NCI-H1417 (cell line): ENCODE data around the gene MAGI2.
A peak's percentile ranks its signal among the peaks of the same experiment; 100 is the strongest.

Experiments used
- DNase-seq, 3 experiments: peaks; one replicate each; lab custom pipeline; 2025; lab: John Stamatoyannopoulos, UW

Gene MAGI2

GRCh38 chr7:77995717-77996116 is 1457.8 kb downstream of the MAGI2 start:
- DNase-seq = no peak

- DNase-seq = peak in 1 of 3 experiments; percentile 83
Measured at GRCh38 chr7:77993838-77994237, 1459.6 kb downstream of the MAGI2 start.

GRCh38 chr7:77991656-77992055 is 1461.8 kb downstream of the MAGI2 start:
- no peak for DNase-seq

GRCh38 chr7:77989981-77990566 is 1463.4 kb downstream of the MAGI2 start:
- DNase-seq = peak in 1 of 3 experiments; percentile 9

- no peak for DNase-seq
Measured at GRCh38 chr7:77985974-77986339, 1467.5 kb downstream of the MAGI2 start.

DNA sequence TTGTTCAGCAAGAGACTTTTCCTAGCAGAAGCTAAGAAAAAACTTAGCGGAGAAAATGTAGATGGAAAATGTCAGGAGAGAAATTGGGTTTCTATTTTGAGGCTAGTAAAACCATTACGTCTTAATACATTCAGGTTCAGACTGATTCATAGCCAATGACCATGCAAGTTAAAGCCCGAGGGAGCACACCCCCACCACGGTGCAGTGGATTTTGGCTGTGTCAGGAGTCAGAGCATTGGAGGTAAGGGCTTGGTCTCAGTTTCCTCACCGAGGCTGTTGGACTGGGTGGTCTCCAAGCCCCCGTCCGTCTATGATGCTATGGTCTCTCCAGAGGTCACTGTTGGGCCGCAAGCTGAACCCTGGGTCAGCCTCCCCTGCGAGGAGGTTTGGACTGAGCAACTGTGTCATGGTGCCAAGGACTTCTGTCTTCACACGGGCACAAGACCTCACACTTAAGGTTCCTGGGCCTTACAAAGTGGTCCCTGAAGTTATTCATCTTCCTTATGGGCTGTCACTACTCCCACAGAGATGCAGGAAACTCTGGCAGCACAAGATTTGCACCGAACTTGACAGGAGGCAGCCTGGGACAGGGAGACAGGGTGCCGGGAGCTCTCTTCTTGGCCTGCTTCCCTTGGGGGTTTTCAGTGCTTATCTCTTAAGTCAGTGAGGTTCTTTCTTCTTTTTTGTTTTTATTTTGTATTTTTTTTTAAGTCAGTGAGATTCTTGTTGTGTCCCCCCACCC is 1468.1 kb downstream of the MAGI2 start:
- DNase-seq = no peak

DNA sequence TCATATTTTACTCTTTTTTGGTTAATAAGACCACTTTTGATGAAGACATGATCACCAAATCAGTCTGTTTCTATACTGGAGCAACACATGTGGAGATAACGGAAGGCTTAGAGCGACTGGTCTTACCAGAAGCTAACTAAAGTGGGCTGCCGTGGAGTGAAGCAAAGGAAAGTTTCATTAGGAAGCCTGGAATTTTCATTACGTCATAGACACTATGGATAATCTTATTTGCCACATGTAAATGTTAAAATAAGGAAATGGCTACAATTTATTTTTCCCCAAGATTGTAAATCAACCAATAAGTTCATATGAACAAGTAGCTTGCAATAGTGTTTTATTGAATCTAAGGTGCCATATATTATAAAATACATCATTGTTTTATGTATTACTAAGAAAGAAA is 1469.5 kb downstream of the MAGI2 start:
- no peak for DNase-seq

- DNase-seq = no peak
Measured at GRCh38 chr7:77982926-77983550, 1470.4 kb downstream of the MAGI2 start.

GRCh38 chr7:77980087-77980713 is 1473.3 kb downstream of the MAGI2 start:
- no peak for DNase-seq

DNA sequence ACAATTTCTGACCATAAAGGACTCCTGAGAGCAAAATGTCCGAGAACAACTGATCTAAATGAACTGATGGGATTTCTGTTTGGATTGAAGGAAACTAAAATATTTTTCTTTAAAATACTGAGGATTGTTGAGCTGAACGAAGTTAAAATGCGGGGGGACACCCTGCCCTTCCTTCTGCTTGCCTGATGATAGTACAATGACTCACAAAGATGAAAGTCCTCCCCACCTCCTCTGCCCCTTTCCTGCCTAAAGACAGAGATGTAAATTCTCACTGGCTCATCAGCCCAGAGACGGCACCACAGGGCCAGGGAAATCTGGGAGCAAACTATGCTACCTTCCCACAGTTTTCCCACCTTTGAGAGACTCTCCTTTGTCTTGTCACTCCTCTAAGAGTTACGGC is 1474.2 kb downstream of the MAGI2 start:
- DNase-seq = no peak

- DNase-seq = no peak
Measured at GRCh38 chr7:77975672-77976480, 1477.6 kb downstream of the MAGI2 start.

DNA sequence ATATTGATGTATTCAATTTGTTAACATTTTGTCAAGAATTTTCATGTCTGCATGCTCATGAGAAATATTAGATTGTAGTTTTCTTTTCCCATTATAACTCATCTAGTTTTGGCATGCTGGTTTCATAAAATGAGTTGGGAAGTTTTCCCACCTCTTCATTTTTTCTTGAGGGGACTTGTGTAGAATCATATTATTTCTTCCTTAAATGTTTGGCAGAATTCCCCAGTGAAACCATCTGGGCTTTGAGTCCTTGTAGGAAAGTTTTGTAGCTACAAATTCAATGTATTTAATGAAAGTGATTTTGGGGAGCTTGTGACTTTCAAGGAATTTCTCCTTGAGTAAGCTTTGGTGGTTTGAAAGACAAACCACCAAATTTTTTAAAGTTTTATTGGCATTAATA is 1481.7 kb downstream of the MAGI2 start:
- no peak for DNase-seq

DNA sequence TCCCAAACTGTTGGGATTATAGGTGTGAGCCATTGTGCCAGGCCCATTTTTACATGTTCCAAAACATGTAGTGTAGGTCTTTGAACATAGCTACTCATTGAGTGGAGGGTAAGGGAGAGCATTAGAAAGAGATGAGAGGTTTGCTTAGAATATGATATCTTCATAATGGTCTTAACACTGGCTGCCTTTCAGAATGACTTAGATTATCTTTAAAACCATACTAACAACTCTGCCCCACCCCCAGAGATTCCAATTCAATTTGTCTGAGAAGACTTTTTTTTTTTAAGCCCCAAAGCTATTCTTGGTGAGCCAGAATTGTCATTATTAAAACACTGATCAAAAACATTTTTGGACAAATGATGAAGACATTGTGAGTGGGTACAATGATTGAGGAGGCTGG is 1486.0 kb downstream of the MAGI2 start:
- DNase-seq = no peak
